H9 (cell line): ENCODE data around the gene PPRC1. TPM values are rescaled to one million over a fixed set of nuclear protein-coding genes. Genes with fewer than 3 reads are reported as not detected.

Experiments used
- DNase-seq: peaks from one replicate; pipeline ENCODE4 v3.0.0-alpha.2; 2017
- H2AFZ ChIP-seq: one replicate; pipeline ENCODE4 v1.6.1; 2013; ENCODE audit warnings: mild to moderate bottlenecking, low read length, control low read depth, moderate library complexity
- H2AK5ac ChIP-seq: 2 replicates; pipeline ENCODE4 v1.6.1; 2013; ENCODE audit warnings: low read length, control low read depth, mixed read lengths; ENCODE audit not compliant: insufficient read length
- H2BK120ac ChIP-seq: one replicate; pipeline ENCODE4 v1.6.1; 2013; ENCODE audit warnings: low read depth, mild to moderate bottlenecking, low read length, control low read depth, inconsistent platforms; ENCODE audit not compliant: poor library complexity, severe bottlenecking
- H2BK12ac ChIP-seq: 2 replicates; pipeline ENCODE4 v1.6.1; 2013; ENCODE audit warnings: low read length, control low read depth, mixed read lengths, low read depth; ENCODE audit not compliant: insufficient read length
- H2BK15ac ChIP-seq: 2 replicates; pipeline ENCODE4 v1.6.1; 2013; ENCODE audit warnings: low read depth, low read length, control low read depth
- H2BK20ac ChIP-seq: one replicate; pipeline ENCODE4 v1.6.1; 2013; ENCODE audit warnings: low read depth, mild to moderate bottlenecking, low read length, control low read depth, inconsistent platforms; ENCODE audit not compliant: poor library complexity, severe bottlenecking
- H2BK5ac ChIP-seq: 2 replicates; pipeline ENCODE4 v1.6.1; 2013; ENCODE audit warnings: low read length, control low read depth, mixed read lengths; ENCODE audit not compliant: insufficient read length
- H3K14ac ChIP-seq: 2 replicates; pipeline ENCODE4 v1.6.1; 2013; ENCODE audit warnings: low read length, control low read depth; ENCODE audit not compliant: insufficient read depth
- H3K18ac ChIP-seq: 2 replicates; pipeline ENCODE4 v1.6.1; 2013; ENCODE audit warnings: low read depth, mild to moderate bottlenecking, mixed read lengths, low read length, control low read depth; ENCODE audit not compliant: insufficient read length
- H3K23ac ChIP-seq: 2 replicates; pipeline ENCODE4 v1.6.1; 2013; ENCODE audit warnings: low read length, control low read depth, mixed read lengths, low read depth; ENCODE audit not compliant: insufficient read length
- H3K23me2 ChIP-seq: 2 replicates; pipeline ENCODE4 v1.6.1; 2013; ENCODE audit warnings: low read depth, mild to moderate bottlenecking, mixed read lengths, low read length, control low read depth; ENCODE audit not compliant: insufficient read length, poor library complexity, severe bottlenecking
- H3K27ac ChIP-seq: 2 replicates; pipeline ENCODE4 v1.5.1; 2013; ENCODE audit warnings: low read length, control low read depth, mixed read lengths, low read depth; ENCODE audit not compliant: insufficient read length
- H3K27me3 ChIP-seq: 2 replicates; pipeline ENCODE4 v1.6.1; 2013; ENCODE audit warnings: low read length, control low read depth, inconsistent platforms; ENCODE audit not compliant: insufficient read depth
- H3K4ac ChIP-seq: 2 replicates; pipeline ENCODE4 v1.6.1; 2013; ENCODE audit warnings: low read depth, mild to moderate bottlenecking, control low read depth, inconsistent platforms, low read length, moderate library complexity
- H3K4me1 ChIP-seq: 2 replicates; pipeline ENCODE4 v1.6.1; 2013; ENCODE audit warnings: low read length, control low read depth, inconsistent platforms; ENCODE audit not compliant: insufficient read depth
- H3K4me2 ChIP-seq: 2 replicates; pipeline ENCODE4 v1.6.1; 2013; ENCODE audit warnings: low read length, control low read depth, mixed read lengths; ENCODE audit not compliant: insufficient read length, insufficient read depth
- H3K56ac ChIP-seq: 2 replicates; pipeline ENCODE4 v1.6.1; 2013; ENCODE audit warnings: low read depth, mild to moderate bottlenecking, mixed read lengths, low read length, control low read depth; ENCODE audit not compliant: insufficient read length
- H3K79me1 ChIP-seq: 2 replicates; pipeline ENCODE4 v1.6.1; 2013; ENCODE audit warnings: low read depth, mild to moderate bottlenecking, moderate library complexity, low read length, control low read depth, inconsistent platforms; ENCODE audit not compliant: insufficient read depth, poor library complexity, severe bottlenecking
- H3K79me2 ChIP-seq: 2 replicates; pipeline ENCODE4 v1.6.1; 2013; ENCODE audit warnings: low read length, control low read depth, inconsistent platforms; ENCODE audit not compliant: insufficient read depth
- H3K9ac ChIP-seq: 2 replicates; pipeline ENCODE4 v1.6.1; 2013; ENCODE audit warnings: low read length, control low read depth, mixed read lengths; ENCODE audit not compliant: insufficient read length; ENCODE audit errors: extremely low read depth
- H3K9me3 ChIP-seq: one replicate; pipeline ENCODE4 v1.6.1; 2013; ENCODE audit warnings: low read depth, low read length, inconsistent platforms; ENCODE audit not compliant: control insufficient read depth
- H3T11ph ChIP-seq: one replicate; pipeline ENCODE4 v1.6.1; 2013; ENCODE audit warnings: mild to moderate bottlenecking, low read length, control low read depth, inconsistent platforms
- H4K20me1 ChIP-seq: one replicate; pipeline ENCODE4 v1.6.1; 2013; ENCODE audit not compliant: control insufficient read depth, insufficient read length, insufficient read depth
- H4K5ac ChIP-seq: 2 replicates; pipeline ENCODE4 v1.6.1; 2013; ENCODE audit warnings: low read depth, mild to moderate bottlenecking, mixed read lengths, low read length, control low read depth; ENCODE audit not compliant: insufficient read length
- H4K8ac ChIP-seq: replicated peaks from 2 replicates; pipeline ENCODE4 v1.6.1; 2013; ENCODE audit warnings: low read length, control low read depth, mixed read lengths, low read depth; ENCODE audit not compliant: insufficient read length
- H4K91ac ChIP-seq: 2 replicates; pipeline ENCODE4 v1.6.1; 2013; ENCODE audit warnings: low read depth, mild to moderate bottlenecking, moderate library complexity, mixed read lengths, low read length, control low read depth; ENCODE audit not compliant: insufficient read length
- H3K27ac Mint-ChIP-seq, 3 experiments: 2 replicates in 2 of 3; 3 replicates in 1 of 3; pipeline ENCODE4 v1.8.0; 2020 to 2021; ENCODE audit warnings: mixed read lengths in 3 of 3, mild to moderate bottlenecking in 1 of 3, moderate library complexity in 1 of 3
- H3K27me3 Mint-ChIP-seq: 2 replicates; pipeline ENCODE4 v1.8.0; 2021; ENCODE audit warnings: low read depth, mild to moderate bottlenecking, moderate library complexity, mixed read lengths
- H3K36me3 Mint-ChIP-seq, 3 experiments: 2 replicates in 2 of 3; 3 replicates in 1 of 3; pipeline ENCODE4 v1.8.0; 2020 to 2021; ENCODE audit warnings: low read depth in 3 of 3, mixed read lengths in 3 of 3; ENCODE audit not compliant: insufficient read depth in 1 of 3
- H3K4me1 Mint-ChIP-seq, 2 experiments: 2 replicates each; pipeline ENCODE4 v1.8.0; 2020; ENCODE audit warnings: mixed read lengths in 2 of 2
- H3K4me3 Mint-ChIP-seq, 2 experiments: 2 replicates in 1 of 2; 3 replicates in 1 of 2; pipeline ENCODE4 v1.8.0; 2020 to 2021; ENCODE audit warnings: mild to moderate bottlenecking in 2 of 2, mixed read lengths in 2 of 2, moderate library complexity in 1 of 2
- H3K9me3 Mint-ChIP-seq, 2 experiments: 2 replicates in 1 of 2; 3 replicates in 1 of 2; pipeline ENCODE4 v1.8.0; 2020; ENCODE audit warnings: mild to moderate bottlenecking in 2 of 2, mixed read lengths in 2 of 2, moderate library complexity in 1 of 2
- WGBS: extraction: QIAGEN DNeasy Blood & Tissue Kit; methylation state at CpG from one replicate; pipeline ENCODE4 v1.1.7; 2013; ENCODE audit warnings: missing lambda C conversion rate, low lambda C conversion rate, mixed read lengths; ENCODE audit not compliant: insufficient read length; ENCODE audit errors: extremely low coverage; 5-methylcytosine and 5-hydroxymethylcytosine counted together
- total RNA-seq: library from RNA; stranded (reverse); gene quantifications from 2 replicates; pipeline ENCODE4 v1.2.1, GENCODE V29; 2021
- TF ChIP-seq, protein P1 (sequence below): fragments of 200-600 bp; sonication (generic); conservative IDR thresholded peaks from 3 replicates; pipeline ENCODE4 v1.8.0; 2021; ENCODE audit warnings: antibody characterized with exemption, mild to moderate bottlenecking

PPRC1 gene
- total RNA-seq, 1 experiment from 2014 or later: 121 TPM

DNA sequence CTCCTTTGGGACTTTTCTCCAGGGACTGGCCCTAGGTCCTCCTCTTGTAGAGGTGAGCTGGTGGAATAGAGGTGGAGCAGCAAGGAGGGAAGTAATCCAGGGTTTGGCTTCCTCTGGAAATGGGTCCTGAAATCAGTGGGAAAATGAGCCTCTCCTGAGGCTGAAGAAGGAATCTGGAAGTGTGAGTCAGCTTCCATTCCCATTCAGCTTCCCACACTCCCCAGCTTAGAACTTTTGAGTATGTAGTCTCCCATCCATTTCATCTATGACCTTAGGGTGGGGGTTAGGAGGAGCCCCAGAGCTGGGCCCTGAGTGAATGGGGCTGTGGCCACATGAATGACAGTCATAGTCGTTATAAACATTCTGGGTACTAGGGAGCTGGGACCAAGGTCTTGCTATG, 30.4 kb upstream of the PPRC1 start:
- Histone ChIP-seq H3K18ac (no peak overlapping the region), H2BK5ac (no peak overlapping the region), H2AFZ (no peak overlapping the region), H3T11ph (no peak overlapping the region), H3K23me2 (no peaks in the 10 kb centered on the region), H3K27ac (no peak overlapping the region), H4K20me1 (no peaks in the 10 kb centered on the region), H3K4me1 (no peaks in the 10 kb centered on the region), H4K91ac (no peak overlapping the region), H4K8ac (no peak overlapping the region), H3K14ac (no peak overlapping the region), H3K9ac (no peak overlapping the region), H3K4me2 (no peak overlapping the region), H3K23ac (no peak overlapping the region), H2BK20ac (no peak overlapping the region), H2AK5ac (no peak overlapping the region), H2BK12ac (no peak overlapping the region), H2BK15ac (no peak overlapping the region), H2BK120ac (no peak overlapping the region), H3K79me1 (no peaks in the 10 kb centered on the region), H3K79me2 (no peaks in the 10 kb centered on the region), H3K27me3 (no peaks in the 10 kb centered on the region), H3K4ac (no peak overlapping the region), H3K9me3 (no peaks in the 10 kb centered on the region), H4K5ac (no peak overlapping the region), H3K56ac (no peak overlapping the region)
- TF ChIP-seq, protein P1, sequence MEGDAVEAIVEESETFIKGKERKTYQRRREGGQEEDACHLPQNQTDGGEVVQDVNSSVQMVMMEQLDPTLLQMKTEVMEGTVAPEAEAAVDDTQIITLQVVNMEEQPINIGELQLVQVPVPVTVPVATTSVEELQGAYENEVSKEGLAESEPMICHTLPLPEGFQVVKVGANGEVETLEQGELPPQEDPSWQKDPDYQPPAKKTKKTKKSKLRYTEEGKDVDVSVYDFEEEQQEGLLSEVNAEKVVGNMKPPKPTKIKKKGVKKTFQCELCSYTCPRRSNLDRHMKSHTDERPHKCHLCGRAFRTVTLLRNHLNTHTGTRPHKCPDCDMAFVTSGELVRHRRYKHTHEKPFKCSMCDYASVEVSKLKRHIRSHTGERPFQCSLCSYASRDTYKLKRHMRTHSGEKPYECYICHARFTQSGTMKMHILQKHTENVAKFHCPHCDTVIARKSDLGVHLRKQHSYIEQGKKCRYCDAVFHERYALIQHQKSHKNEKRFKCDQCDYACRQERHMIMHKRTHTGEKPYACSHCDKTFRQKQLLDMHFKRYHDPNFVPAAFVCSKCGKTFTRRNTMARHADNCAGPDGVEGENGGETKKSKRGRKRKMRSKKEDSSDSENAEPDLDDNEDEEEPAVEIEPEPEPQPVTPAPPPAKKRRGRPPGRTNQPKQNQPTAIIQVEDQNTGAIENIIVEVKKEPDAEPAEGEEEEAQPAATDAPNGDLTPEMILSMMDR: no peak
- WGBS: no CpG with 5 or more reads among the region's 1 CpG
- no peaks in the 10 kb centered on the region for H3K9me3 Mint-ChIP-seq
- peaks cover 15 to 39% (median 31%) of the 10 kb centered on the region in 3 experiments for H3K36me3 Mint-ChIP-seq
- H3K4me3 Mint-ChIP-seq: no peak overlapping the region
- no peaks in the 10 kb centered on the region for H3K27me3 Mint-ChIP-seq
- H3K27ac Mint-ChIP-seq: no peak overlapping the region
- no peak for DNase-seq
- no peaks in the 10 kb centered on the region for H3K4me1 Mint-ChIP-seq
